Measurements from ENCODE around the gene PPP1R2. TPM values are rescaled to one million over a fixed set of nuclear protein-coding genes. Genes with fewer than 3 reads are reported as not detected.

Gene PPP1R2
- polyA plus RNA-seq, 1 donor from 2014 or later: 113 TPM

- H3K27me3 ChIP-seq (ENCODE audit: insufficient read depth, low read depth, low read length): no peaks in the 10 kb centered on the region
- no peaks in the 10 kb centered on the region for H3K9me2 ChIP-seq (ENCODE audit: insufficient read depth, low read length)
- no peak overlapping the region for H3K9ac ChIP-seq (ENCODE audit: low read length)
Measured at GRCh38 chr3:195570912-195571311, 27.8 kb upstream of the PPP1R2 start.

GRCh38 chr3:195570344-195570743 lies 27.2 kb upstream of the PPP1R2 start:
- Histone ChIP-seq H4K20me1 (ENCODE audit: insufficient read depth) (no peaks in the 10 kb centered on the region), H3K79me2 (replicated peaks; ENCODE audit: insufficient read depth, low read length) (no peaks in the 10 kb centered on the region), H3K36me3 (ENCODE audit: insufficient read depth, low read length) (no peaks in the 10 kb centered on the region), H3K4me2 (ENCODE audit: low read length) (no peak overlapping the region), H3K27me3 (ENCODE audit: insufficient read depth, low read depth, low read length) (no peaks in the 10 kb centered on the region), H3K4me3 (ENCODE audit: low read length) (no peak overlapping the region), H3K27ac (ENCODE audit: low read length) (no peak overlapping the region), H3K9ac (ENCODE audit: low read length) (no peak overlapping the region), H3K9me2 (ENCODE audit: insufficient read depth, low read length) (no peaks in the 10 kb centered on the region), H2AFZ (ENCODE audit: low read depth, low read length) (no peak overlapping the region), H3F3A (ENCODE audit: insufficient read depth, low read length, poor library complexity, severe bottlenecking) (no peaks in the 10 kb centered on the region), H3K9me3 (ENCODE audit: low read length) (no peaks in the 10 kb centered on the region)
- TF ChIP-seq EP300 (conservative IDR thresholded peaks at IDR 0.05; ENCODE audit: poor library complexity, severe bottlenecking): no peak
- TF ChIP-seq SMC3 (conservative IDR thresholded peaks at IDR 0.05; ENCODE audit: poor library complexity): no peak
- TF ChIP-seq, protein P1, sequence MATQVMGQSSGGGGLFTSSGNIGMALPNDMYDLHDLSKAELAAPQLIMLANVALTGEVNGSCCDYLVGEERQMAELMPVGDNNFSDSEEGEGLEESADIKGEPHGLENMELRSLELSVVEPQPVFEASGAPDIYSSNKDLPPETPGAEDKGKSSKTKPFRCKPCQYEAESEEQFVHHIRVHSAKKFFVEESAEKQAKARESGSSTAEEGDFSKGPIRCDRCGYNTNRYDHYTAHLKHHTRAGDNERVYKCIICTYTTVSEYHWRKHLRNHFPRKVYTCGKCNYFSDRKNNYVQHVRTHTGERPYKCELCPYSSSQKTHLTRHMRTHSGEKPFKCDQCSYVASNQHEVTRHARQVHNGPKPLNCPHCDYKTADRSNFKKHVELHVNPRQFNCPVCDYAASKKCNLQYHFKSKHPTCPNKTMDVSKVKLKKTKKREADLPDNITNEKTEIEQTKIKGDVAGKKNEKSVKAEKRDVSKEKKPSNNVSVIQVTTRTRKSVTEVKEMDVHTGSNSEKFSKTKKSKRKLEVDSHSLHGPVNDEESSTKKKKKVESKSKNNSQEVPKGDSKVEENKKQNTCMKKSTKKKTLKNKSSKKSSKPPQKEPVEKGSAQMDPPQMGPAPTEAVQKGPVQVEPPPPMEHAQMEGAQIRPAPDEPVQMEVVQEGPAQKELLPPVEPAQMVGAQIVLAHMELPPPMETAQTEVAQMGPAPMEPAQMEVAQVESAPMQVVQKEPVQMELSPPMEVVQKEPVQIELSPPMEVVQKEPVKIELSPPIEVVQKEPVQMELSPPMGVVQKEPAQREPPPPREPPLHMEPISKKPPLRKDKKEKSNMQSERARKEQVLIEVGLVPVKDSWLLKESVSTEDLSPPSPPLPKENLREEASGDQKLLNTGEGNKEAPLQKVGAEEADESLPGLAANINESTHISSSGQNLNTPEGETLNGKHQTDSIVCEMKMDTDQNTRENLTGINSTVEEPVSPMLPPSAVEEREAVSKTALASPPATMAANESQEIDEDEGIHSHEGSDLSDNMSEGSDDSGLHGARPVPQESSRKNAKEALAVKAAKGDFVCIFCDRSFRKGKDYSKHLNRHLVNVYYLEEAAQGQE (IDR thresholded peaks at IDR 0.05; ENCODE audit: borderline replicate concordance): no peak
- TF ChIP-seq POLR2AphosphoS5 (IDR thresholded peaks at IDR 0.05): no peak
- no peak for TF ChIP-seq TAF1 (IDR thresholded peaks at IDR 0.05; ENCODE audit: low read depth)
- no peak for TF ChIP-seq RAD21 (conservative IDR thresholded peaks at IDR 0.05)
- TF ChIP-seq, protein P2, sequence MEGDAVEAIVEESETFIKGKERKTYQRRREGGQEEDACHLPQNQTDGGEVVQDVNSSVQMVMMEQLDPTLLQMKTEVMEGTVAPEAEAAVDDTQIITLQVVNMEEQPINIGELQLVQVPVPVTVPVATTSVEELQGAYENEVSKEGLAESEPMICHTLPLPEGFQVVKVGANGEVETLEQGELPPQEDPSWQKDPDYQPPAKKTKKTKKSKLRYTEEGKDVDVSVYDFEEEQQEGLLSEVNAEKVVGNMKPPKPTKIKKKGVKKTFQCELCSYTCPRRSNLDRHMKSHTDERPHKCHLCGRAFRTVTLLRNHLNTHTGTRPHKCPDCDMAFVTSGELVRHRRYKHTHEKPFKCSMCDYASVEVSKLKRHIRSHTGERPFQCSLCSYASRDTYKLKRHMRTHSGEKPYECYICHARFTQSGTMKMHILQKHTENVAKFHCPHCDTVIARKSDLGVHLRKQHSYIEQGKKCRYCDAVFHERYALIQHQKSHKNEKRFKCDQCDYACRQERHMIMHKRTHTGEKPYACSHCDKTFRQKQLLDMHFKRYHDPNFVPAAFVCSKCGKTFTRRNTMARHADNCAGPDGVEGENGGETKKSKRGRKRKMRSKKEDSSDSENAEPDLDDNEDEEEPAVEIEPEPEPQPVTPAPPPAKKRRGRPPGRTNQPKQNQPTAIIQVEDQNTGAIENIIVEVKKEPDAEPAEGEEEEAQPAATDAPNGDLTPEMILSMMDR (IDR thresholded peaks at IDR 0.05; ENCODE audit: poor library complexity, severe bottlenecking): no peak
- TF ChIP-seq EZH2 (IDR thresholded peaks at IDR 0.05; ENCODE audit: borderline replicate concordance, insufficient read depth, low read length, poor library complexity, severe bottlenecking): no peak
- no peak for TF ChIP-seq MXI1 (conservative IDR thresholded peaks at IDR 0.05; ENCODE audit: poor library complexity, severe bottlenecking)

More at GRCh38 chr3:195570912-195571311, 27.8 kb upstream of the PPP1R2 start:
- Histone ChIP-seq H3K9me3 (ENCODE audit: low read length) (no peaks in the 10 kb centered on the region), H3K79me2 (replicated peaks; ENCODE audit: insufficient read depth, low read length) (no peaks in the 10 kb centered on the region), H3F3A (ENCODE audit: insufficient read depth, low read length, poor library complexity, severe bottlenecking) (no peaks in the 10 kb centered on the region), H2AFZ (ENCODE audit: low read depth, low read length) (no peak overlapping the region), H3K36me3 (ENCODE audit: insufficient read depth, low read length) (no peaks in the 10 kb centered on the region), H4K20me1 (ENCODE audit: insufficient read depth) (no peaks in the 10 kb centered on the region), H3K4me2 (ENCODE audit: low read length) (no peak overlapping the region), H3K27ac (ENCODE audit: low read length) (no peak overlapping the region), H3K4me3 (ENCODE audit: low read length) (no peak overlapping the region)
- no peak for TF ChIP-seq SMC3 (conservative IDR thresholded peaks at IDR 0.05; ENCODE audit: poor library complexity)
- TF ChIP-seq EP300 (conservative IDR thresholded peaks at IDR 0.05; ENCODE audit: poor library complexity, severe bottlenecking): peak; percentile 41
- no peak for TF ChIP-seq RAD21 (conservative IDR thresholded peaks at IDR 0.05)
- TF ChIP-seq, protein P2 (IDR thresholded peaks at IDR 0.05; ENCODE audit: poor library complexity, severe bottlenecking): no peak
- TF ChIP-seq POLR2AphosphoS5 (IDR thresholded peaks at IDR 0.05): no peak
- no peak for TF ChIP-seq EZH2 (IDR thresholded peaks at IDR 0.05; ENCODE audit: borderline replicate concordance, insufficient read depth, low read length, poor library complexity, severe bottlenecking)
- no peak for TF ChIP-seq MXI1 (conservative IDR thresholded peaks at IDR 0.05; ENCODE audit: poor library complexity, severe bottlenecking)
- TF ChIP-seq, protein P1 (IDR thresholded peaks at IDR 0.05; ENCODE audit: borderline replicate concordance): peak; percentile 42
